CD4-positive, alpha-beta T cell treated with Interleukin-12 subunit alpha and Interleukin-12 subunit beta, for 1 hour (primary cell): Measurements from ENCODE around the gene KIF1C.

Experiments
- DNase-seq: peaks from one replicate; pipeline ENCODE4 v3.0.0-alpha.2; 2020

KIF1C gene

GRCh38 chr17:4969047-4969550, 28.7 kb upstream of the KIF1C start:
- no peak for DNase-seq

- no peak for DNase-seq
Measured at GRCh38 chr17:4969551-4970173, 28.1 kb upstream of the KIF1C start.

- DNase-seq, result no peak
Measured at GRCh38 chr17:4970273-4970672, 27.5 kb upstream of the KIF1C start.

GRCh38 chr17:4971826-4972225, 25.9 kb upstream of the KIF1C start:
- no peak for DNase-seq

- DNase-seq, result no peak
Measured at GRCh38 chr17:4972322-4972721, 25.4 kb upstream of the KIF1C start.

- no peak for DNase-seq
Measured at GRCh38 chr17:4972752-4973151, 25.0 kb upstream of the KIF1C start.

GRCh38 chr17:4973256-4974114, 24.3 kb upstream of the KIF1C start:
- DNase-seq, result no peak

GRCh38 chr17:4974115-4974670, 23.6 kb upstream of the KIF1C start:
- no peak for DNase-seq

- no peak for DNase-seq
Measured at GRCh38 chr17:4978726-4979125, 19.0 kb upstream of the KIF1C start.

- peak; percentile 78 for DNase-seq
Measured at GRCh38 chr17:4980644-4981216, 17.0 kb upstream of the KIF1C start.

- no peak for DNase-seq
Measured at GRCh38 chr17:4982305-4982704, 15.4 kb upstream of the KIF1C start.

GRCh38 chr17:4986403-4986802, 11.3 kb upstream of the KIF1C start:
- DNase-seq, result no peak

GRCh38 chr17:4986951-4987766, 10.6 kb upstream of the KIF1C start, which contains the start of gene CAMTA2:
CAMTA2 (minus strand) TSS chr17:4987675; CDS start chr17:4986222, 1,453 bp downstream.
- DNase-seq, result peak; percentile 87

GRCh38 chr17:4987767-4988567, 9.8 kb upstream of the KIF1C start:
- no peak for DNase-seq

- DNase-seq, result no peak
Measured at GRCh38 chr17:4994081-4994595, 3.6 kb upstream of the KIF1C start.

- no peak for DNase-seq
Measured at GRCh38 chr17:4998027-4998731, 429 bp downstream of the KIF1C start.

GRCh38 chr17:4998732-4999429, 1.1 kb downstream of the KIF1C start:
- DNase-seq, result no peak

GRCh38 chr17:4999430-5000093, 1.8 kb downstream of the KIF1C start:
- DNase-seq, result no peak

GRCh38 chr17:5000237-5000639, 2.5 kb downstream of the KIF1C start:
- no peak for DNase-seq
